Transverse colon (tissue), 4 donors: ENCODE results near the gene CDH13.

ENCODE experiments used
- EP300 ChIP-seq: sonication (generic); formaldehyde crosslinking; IDR thresholded peaks from one replicate; pipeline ENCODE4 v1.6.1; 2017; ENCODE audit warnings: antibody characterized with exemption, low read depth
- POLR2A ChIP-seq: fragments of 450-650 bp; IDR thresholded peaks from one replicate; pipeline ENCODE4 v1.6.1; 2016; ENCODE audit warnings: antibody characterized with exemption, mild to moderate bottlenecking, moderate library complexity
- POLR2AphosphoS5 ChIP-seq, 3 donors: sonication (generic); formaldehyde crosslinking; IDR thresholded peaks; one replicate each; pipeline ENCODE4 v1.6.1; 2016; ENCODE audit warnings: antibody characterized with exemption in 3 of 3
- TF ChIP-seq, protein P1 (sequence below), 5 experiments: fragments of 200-600 bp in 3 of 5; fragments of 450-650 bp in 2 of 5; sonication (generic) in 3 of 5; IDR thresholded peaks; 1 replicate in 2 of 5; 2 replicates in 3 of 5; pipeline ENCODE4 v1.5.1; 2016 to 2017; ENCODE audit warnings: antibody characterized with exemption in 5 of 5, inconsistent platforms in 3 of 5, mild to moderate bottlenecking in 2 of 5, moderate library complexity in 1 of 5

DNA sequence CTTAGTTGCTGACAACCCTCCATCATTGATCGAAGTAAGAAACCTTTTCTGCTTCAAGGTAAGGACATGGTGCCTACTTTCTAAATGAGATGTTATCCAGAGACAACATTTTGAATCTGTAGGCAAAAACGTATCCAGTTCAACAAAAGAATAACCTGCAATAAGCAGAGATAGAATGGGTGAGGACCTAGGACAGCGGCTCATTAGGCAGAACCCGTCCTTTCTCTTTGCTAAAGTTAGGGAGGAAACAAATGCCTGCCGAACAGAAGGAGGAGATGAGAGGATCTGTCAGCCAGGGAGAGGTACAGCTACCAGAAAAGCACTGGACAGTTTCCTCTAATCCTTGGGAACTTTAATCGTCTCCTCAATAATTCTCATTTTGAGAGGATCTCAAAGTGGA lies 183.3 kb downstream of the CDH13 start:
- TF ChIP-seq, protein P1, sequence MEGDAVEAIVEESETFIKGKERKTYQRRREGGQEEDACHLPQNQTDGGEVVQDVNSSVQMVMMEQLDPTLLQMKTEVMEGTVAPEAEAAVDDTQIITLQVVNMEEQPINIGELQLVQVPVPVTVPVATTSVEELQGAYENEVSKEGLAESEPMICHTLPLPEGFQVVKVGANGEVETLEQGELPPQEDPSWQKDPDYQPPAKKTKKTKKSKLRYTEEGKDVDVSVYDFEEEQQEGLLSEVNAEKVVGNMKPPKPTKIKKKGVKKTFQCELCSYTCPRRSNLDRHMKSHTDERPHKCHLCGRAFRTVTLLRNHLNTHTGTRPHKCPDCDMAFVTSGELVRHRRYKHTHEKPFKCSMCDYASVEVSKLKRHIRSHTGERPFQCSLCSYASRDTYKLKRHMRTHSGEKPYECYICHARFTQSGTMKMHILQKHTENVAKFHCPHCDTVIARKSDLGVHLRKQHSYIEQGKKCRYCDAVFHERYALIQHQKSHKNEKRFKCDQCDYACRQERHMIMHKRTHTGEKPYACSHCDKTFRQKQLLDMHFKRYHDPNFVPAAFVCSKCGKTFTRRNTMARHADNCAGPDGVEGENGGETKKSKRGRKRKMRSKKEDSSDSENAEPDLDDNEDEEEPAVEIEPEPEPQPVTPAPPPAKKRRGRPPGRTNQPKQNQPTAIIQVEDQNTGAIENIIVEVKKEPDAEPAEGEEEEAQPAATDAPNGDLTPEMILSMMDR (IDR thresholded peaks at IDR 0.05) = no peak
- no peak for TF ChIP-seq POLR2AphosphoS5 (IDR thresholded peaks at IDR 0.05)
- no peak for TF ChIP-seq POLR2A
- TF ChIP-seq EP300 = no peak
